ENCODE results near the gene NCL. TPM values are rescaled to one million over a fixed set of nuclear protein-coding genes. Genes with fewer than 3 reads are reported as not detected.

Gene NCL
- total and polyA plus RNA-seq, 2 of the 13 experiments (the other 11 are each of a cell fraction or from before 2014, with no cell fraction given) = 105 to 779 TPM

DNA sequence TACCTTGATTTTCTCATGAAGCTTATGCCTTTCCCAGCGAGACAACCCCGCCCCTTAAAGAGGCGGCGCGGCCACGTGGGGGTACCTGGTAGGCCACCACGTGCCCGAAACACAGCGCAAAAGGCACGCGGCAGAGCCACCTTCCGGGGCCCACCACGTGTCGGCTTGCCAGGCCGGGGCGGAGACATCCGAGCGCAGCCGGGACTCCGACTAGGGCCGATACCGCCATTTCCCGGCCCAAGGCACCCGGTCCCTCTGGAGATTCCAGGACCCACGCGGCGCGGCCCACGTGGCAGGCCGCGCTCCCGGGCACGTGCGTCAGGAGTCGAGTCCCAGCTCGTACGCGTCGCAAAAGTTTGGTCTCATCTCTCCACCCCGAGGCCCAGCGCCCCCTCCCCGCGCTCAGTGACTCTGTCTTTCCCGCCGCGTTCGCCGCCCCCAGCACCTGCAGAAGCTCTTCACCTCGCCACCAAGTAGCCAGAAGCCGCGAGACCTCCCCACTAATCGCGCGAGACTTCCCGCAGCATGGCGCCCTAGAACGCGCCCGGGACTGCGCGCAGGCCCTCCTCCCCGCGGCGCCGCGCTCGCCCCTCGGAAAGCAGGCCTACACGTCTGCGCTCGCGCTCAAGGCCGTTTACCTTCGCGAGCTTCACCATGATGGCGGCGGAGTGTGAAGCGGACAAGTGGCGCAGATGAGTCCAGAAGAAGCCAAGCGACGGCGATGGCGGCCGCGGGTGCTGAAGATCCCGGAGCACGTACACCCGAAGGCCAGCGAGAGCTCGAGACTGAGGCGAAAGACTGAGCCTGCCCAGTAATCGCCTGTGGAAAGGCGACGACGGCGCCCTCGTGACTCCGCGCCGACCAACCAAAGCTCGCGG is at the start of gene NCL (continued):
- TF ChIP-seq TCF7 (IDR thresholded peaks at IDR 0.05; ENCODE audit: low read depth) (no peak), MXD3 (CRISPR knock-in tag; IDR thresholded peaks at IDR 0.05) (peak; percentile 97), HNRNPUL1 (IDR thresholded peaks at IDR 0.05; ENCODE audit: low read depth, low read length) (no peak), ARHGAP35 (CRISPR knock-in tag; IDR thresholded peaks at IDR 0.05; ENCODE audit: borderline replicate concordance) (peak; percentile 67), ZNF432 (CRISPR knock-in tag; IDR thresholded peaks at IDR 0.05; ENCODE audit: borderline replicate concordance) (peak; percentile 51; the same call in 1 of the 2 replicates), BORCS8-MEF2B (CRISPR knock-in tag; IDR thresholded peaks at IDR 0.05) (peak; percentile 61; the same call in 1 of the 2 replicates), MXD4 (CRISPR knock-in tag; IDR thresholded peaks at IDR 0.05) (peak; percentile 99), NR0B2 (CRISPR knock-in tag; IDR thresholded peaks at IDR 0.05) (peak; percentile 94; the same call in 1 of the 2 replicates), IRF9 (CRISPR knock-in tag; IDR thresholded peaks at IDR 0.05; ENCODE audit: borderline replicate concordance) (peak; percentile 15; the same call in 1 of the 2 replicates), ZZZ3 (CRISPR knock-in tag; IDR thresholded peaks at IDR 0.05; ENCODE audit: borderline replicate concordance) (peak; percentile 90), NFIB (CRISPR knock-in tag; IDR thresholded peaks at IDR 0.05; ENCODE audit: borderline replicate concordance) (peak; percentile 98), TGIF2 (CRISPR knock-in tag; IDR thresholded peaks at IDR 0.05) (peak; percentile 81), ZBTB20 (CRISPR knock-in tag; IDR thresholded peaks at IDR 0.05; ENCODE audit: borderline replicate concordance, low read depth) (peak; percentile 90), NFATC3 (CRISPR knock-in tag; IDR thresholded peaks at IDR 0.05) (peak; percentile 91), LBX2 (CRISPR knock-in tag; IDR thresholded peaks at IDR 0.05; ENCODE audit: borderline replicate concordance) (peak; percentile 94; the same call in 1 of the 2 replicates), RXRB (CRISPR knock-in tag; IDR thresholded peaks at IDR 0.05; ENCODE audit: borderline replicate concordance) (peak; percentile 61), ZNF549 (CRISPR knock-in tag; IDR thresholded peaks at IDR 0.05) (no peak), ZNF841 (CRISPR knock-in tag; IDR thresholded peaks at IDR 0.05; ENCODE audit: borderline replicate concordance) (no peak), AGO2 (optimal IDR thresholded peaks at IDR 0.05; ENCODE audit: low read depth, low read length) (peak; percentile 100), HHEX (CRISPR knock-in tag; IDR thresholded peaks at IDR 0.05) (peak; percentile 66), HNF1B (CRISPR knock-in tag; IDR thresholded peaks at IDR 0.05) (peak; percentile 96)
- TF ChIP-seq, protein P1, sequence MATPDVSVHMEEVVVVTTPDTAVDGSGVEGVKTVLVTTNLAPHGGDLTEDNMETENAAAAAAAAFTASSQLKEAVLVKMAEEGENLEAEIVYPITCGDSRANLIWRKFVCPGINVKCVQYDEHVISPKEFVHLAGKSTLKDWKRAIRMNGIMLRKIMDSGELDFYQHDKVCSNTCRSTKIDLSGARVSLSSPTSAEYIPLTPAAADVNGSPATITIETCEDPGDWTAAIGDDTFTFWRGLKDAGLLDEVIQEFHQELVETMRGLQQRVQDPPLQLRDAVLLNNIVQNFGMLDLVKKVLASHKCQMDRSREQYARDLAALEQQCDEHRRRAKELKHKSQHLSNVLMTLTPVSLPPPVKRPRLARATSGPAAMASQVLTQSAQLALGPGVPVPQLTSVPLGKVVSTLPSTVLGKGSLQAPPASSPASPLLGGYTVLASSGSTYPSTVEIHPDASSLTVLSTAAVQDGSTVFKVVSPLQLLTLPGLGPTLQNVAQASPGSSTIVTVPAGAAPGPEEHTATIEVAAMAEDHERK (CRISPR knock-in tag; IDR thresholded peaks at IDR 0.05; ENCODE audit: low read depth) = peak; percentile 77; the same call in 1 of the 2 replicates

Measured in HepG2 (cell line).